ENCODE results near the gene VWA2.

DNA sequence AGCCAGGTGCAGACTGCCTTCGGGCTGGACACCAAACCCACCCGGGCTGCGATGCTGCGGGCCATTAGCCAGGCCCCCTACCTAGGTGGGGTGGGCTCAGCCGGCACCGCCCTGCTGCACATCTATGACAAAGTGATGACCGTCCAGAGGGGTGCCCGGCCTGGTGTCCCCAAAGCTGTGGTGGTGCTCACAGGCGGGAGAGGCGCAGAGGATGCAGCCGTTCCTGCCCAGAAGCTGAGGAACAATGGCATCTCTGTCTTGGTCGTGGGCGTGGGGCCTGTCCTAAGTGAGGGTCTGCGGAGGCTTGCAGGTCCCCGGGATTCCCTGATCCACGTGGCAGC lies 50.0 kb downstream of the VWA2 start:
- no peak for TF ChIP-seq POLR2A (IDR thresholded peaks at IDR 0.05)
- TF ChIP-seq, protein P1, sequence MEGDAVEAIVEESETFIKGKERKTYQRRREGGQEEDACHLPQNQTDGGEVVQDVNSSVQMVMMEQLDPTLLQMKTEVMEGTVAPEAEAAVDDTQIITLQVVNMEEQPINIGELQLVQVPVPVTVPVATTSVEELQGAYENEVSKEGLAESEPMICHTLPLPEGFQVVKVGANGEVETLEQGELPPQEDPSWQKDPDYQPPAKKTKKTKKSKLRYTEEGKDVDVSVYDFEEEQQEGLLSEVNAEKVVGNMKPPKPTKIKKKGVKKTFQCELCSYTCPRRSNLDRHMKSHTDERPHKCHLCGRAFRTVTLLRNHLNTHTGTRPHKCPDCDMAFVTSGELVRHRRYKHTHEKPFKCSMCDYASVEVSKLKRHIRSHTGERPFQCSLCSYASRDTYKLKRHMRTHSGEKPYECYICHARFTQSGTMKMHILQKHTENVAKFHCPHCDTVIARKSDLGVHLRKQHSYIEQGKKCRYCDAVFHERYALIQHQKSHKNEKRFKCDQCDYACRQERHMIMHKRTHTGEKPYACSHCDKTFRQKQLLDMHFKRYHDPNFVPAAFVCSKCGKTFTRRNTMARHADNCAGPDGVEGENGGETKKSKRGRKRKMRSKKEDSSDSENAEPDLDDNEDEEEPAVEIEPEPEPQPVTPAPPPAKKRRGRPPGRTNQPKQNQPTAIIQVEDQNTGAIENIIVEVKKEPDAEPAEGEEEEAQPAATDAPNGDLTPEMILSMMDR (IDR thresholded peaks at IDR 0.05) = no peak

Measured in Peyer's patch (tissue), 4 donors.